Activated naive CD4-positive, alpha-beta T cell treated with anti-CD3 and anti-CD28 coated beads, Interleukin-2, amount 50 U/mL, for 24 hours (primary cell): ENCODE measurements around the gene EPHA10.
"Not testable (repeated sequence)": the region's sequence is repeated elsewhere in the genome, so short reads cannot be mapped to it uniquely, and the experiment has no call there.

ENCODE experiments used
- H3K27ac Mint-ChIP-seq: one replicate; pipeline ENCODE4 v1.8.0; 2021; ENCODE audit warnings: mild to moderate bottlenecking, mixed read lengths
- H3K27me3 Mint-ChIP-seq: one replicate; pipeline ENCODE4 v1.8.0; 2021; ENCODE audit warnings: mixed read lengths
- H3K36me3 Mint-ChIP-seq: one replicate; pipeline ENCODE4 v1.8.0; 2021; ENCODE audit warnings: mixed read lengths
- H3K4me1 Mint-ChIP-seq: one replicate; pipeline ENCODE4 v1.8.0; 2021; ENCODE audit warnings: mixed read lengths
- H3K4me3 Mint-ChIP-seq: one replicate; pipeline ENCODE4 v1.8.0; 2021; ENCODE audit warnings: mild to moderate bottlenecking, mixed read lengths
- H3K9me3 Mint-ChIP-seq: one replicate; pipeline ENCODE4 v1.8.0; 2021; ENCODE audit warnings: mixed read lengths

The EPHA10 gene

GRCh38 chr1:37716321-37716720 lies 48.6 kb downstream of the EPHA10 start:
- Mint-ChIP-seq H3K4me1 (no peaks in the 10 kb centered on the region), H3K27me3 (no peaks in the 10 kb centered on the region), H3K36me3 (no peaks in the 10 kb centered on the region), H3K4me3 (no peak overlapping the region), H3K9me3 (no peaks in the 10 kb centered on the region), H3K27ac (no peak overlapping the region)

GRCh38 chr1:37714689-37715088 lies 50.2 kb downstream of the EPHA10 start:
- Mint-ChIP-seq H3K27me3 (no peaks in the 10 kb centered on the region), H3K4me1 (no peaks in the 10 kb centered on the region), H3K9me3 (no peaks in the 10 kb centered on the region), H3K36me3 (no peaks in the 10 kb centered on the region), H3K4me3 (no peak overlapping the region), H3K27ac (no peak overlapping the region)

GRCh38 chr1:37714226-37714625 lies 50.7 kb downstream of the EPHA10 start:
- H3K27me3 Mint-ChIP-seq, result no peaks in the 10 kb centered on the region
- no peaks in the 10 kb centered on the region for H3K9me3 Mint-ChIP-seq
- H3K27ac Mint-ChIP-seq, result no peak overlapping the region
- H3K4me3 Mint-ChIP-seq, result no peak overlapping the region
- no peaks in the 10 kb centered on the region for H3K36me3 Mint-ChIP-seq
- H3K4me1 Mint-ChIP-seq, result no peaks in the 10 kb centered on the region

- H3K27ac Mint-ChIP-seq, result no peak overlapping the region
Observed at GRCh38 chr1:37708471-37708870, 56.4 kb downstream of the EPHA10 start.

GRCh38 chr1:37705399-37705798 lies 59.5 kb downstream of the EPHA10 start:
- Mint-ChIP-seq H3K36me3 (no peaks in the 10 kb centered on the region), H3K27ac (no peak overlapping the region)

More at GRCh38 chr1:37708471-37708870, 56.4 kb downstream of the EPHA10 start:
- H3K36me3 Mint-ChIP-seq, result no peaks in the 10 kb centered on the region
- no peaks in the 10 kb centered on the region for H3K27me3 Mint-ChIP-seq
- no peaks in the 10 kb centered on the region for H3K4me1 Mint-ChIP-seq
- H3K4me3 Mint-ChIP-seq, result no peak overlapping the region
- H3K9me3 Mint-ChIP-seq, result no peaks in the 10 kb centered on the region

GRCh38 chr1:37704966-37705365 lies 60.0 kb downstream of the EPHA10 start:
- Mint-ChIP-seq H3K4me1 (no peaks in the 10 kb centered on the region), H3K27ac (no peak overlapping the region), H3K9me3 (no peaks in the 10 kb centered on the region), H3K36me3 (no peaks in the 10 kb centered on the region), H3K27me3 (no peaks in the 10 kb centered on the region), H3K4me3 (no peak overlapping the region)

More at GRCh38 chr1:37705399-37705798, 59.5 kb downstream of the EPHA10 start:
- no peaks in the 10 kb centered on the region for H3K4me1 Mint-ChIP-seq
- H3K27me3 Mint-ChIP-seq, result no peaks in the 10 kb centered on the region
- H3K9me3 Mint-ChIP-seq, result no peaks in the 10 kb centered on the region
- H3K4me3 Mint-ChIP-seq, result no peak overlapping the region

- Mint-ChIP-seq H3K9me3 (no peaks in the 10 kb centered on the region), H3K4me1 (peaks cover 5% of the 10 kb centered on the region), H3K27me3 (no peaks in the 10 kb centered on the region), H3K27ac (no peak overlapping the region), H3K36me3 (peaks cover 3% of the 10 kb centered on the region), H3K4me3 (no peak overlapping the region)
Observed at GRCh38 chr1:37703061-37703460, 61.9 kb downstream of the EPHA10 start.

GRCh38 chr1:37701051-37701450 lies 63.9 kb downstream of the EPHA10 start:
- Mint-ChIP-seq H3K27me3 (no peaks in the 10 kb centered on the region), H3K36me3 (peaks cover 3% of the 10 kb centered on the region), H3K9me3 (no peaks in the 10 kb centered on the region), H3K4me1 (peaks cover 5% of the 10 kb centered on the region), H3K27ac (no peak overlapping the region), H3K4me3 (no peak overlapping the region)

- H3K36me3 Mint-ChIP-seq, result peaks cover 3% of the 10 kb centered on the region
- no peaks in the 10 kb centered on the region for H3K9me3 Mint-ChIP-seq
Observed at GRCh38 chr1:37699147-37699546, 65.8 kb downstream of the EPHA10 start.

GRCh38 chr1:37697737-37698136 lies 67.2 kb downstream of the EPHA10 start:
- Mint-ChIP-seq H3K27me3 (no peaks in the 10 kb centered on the region), H3K27ac (no peak overlapping the region), H3K36me3 (peaks cover 3% of the 10 kb centered on the region), H3K9me3 (no peaks in the 10 kb centered on the region), H3K4me3 (no peak overlapping the region), H3K4me1 (peaks cover 5% of the 10 kb centered on the region)

More at GRCh38 chr1:37699147-37699546, 65.8 kb downstream of the EPHA10 start:
- Mint-ChIP-seq H3K27ac (peak overlapping the region; percentile 77), H3K27me3 (no peaks in the 10 kb centered on the region), H3K4me3 (no peak overlapping the region), H3K4me1 (peaks cover 5% of the 10 kb centered on the region)

- Mint-ChIP-seq H3K36me3 (peaks cover 3% of the 10 kb centered on the region), H3K9me3 (no peaks in the 10 kb centered on the region)
Observed at GRCh38 chr1:37697090-37697489, 67.8 kb downstream of the EPHA10 start.

GRCh38 chr1:37692834-37693175 lies 72.1 kb downstream of the EPHA10 start:
- Mint-ChIP-seq H3K36me3 (peaks cover 10% of the 10 kb centered on the region), H3K4me3 (peak overlapping the region; percentile 93), H3K27me3 (no peaks in the 10 kb centered on the region), H3K27ac (no peak overlapping the region), H3K4me1 (peaks cover 34% of the 10 kb centered on the region), H3K9me3 (no peaks in the 10 kb centered on the region)

More at GRCh38 chr1:37697090-37697489, 67.8 kb downstream of the EPHA10 start:
- H3K27ac Mint-ChIP-seq, result no peak overlapping the region
- no peaks in the 10 kb centered on the region for H3K27me3 Mint-ChIP-seq
- H3K4me1 Mint-ChIP-seq, result peaks cover 5% of the 10 kb centered on the region
- H3K4me3 Mint-ChIP-seq, result no peak overlapping the region

- H3K27me3 Mint-ChIP-seq, result no peaks in the 10 kb centered on the region
- H3K36me3 Mint-ChIP-seq, result peaks cover 10% of the 10 kb centered on the region
- H3K4me1 Mint-ChIP-seq, result peaks cover 35% of the 10 kb centered on the region
- H3K27ac Mint-ChIP-seq, result peak within 1 kb of the TSS; percentile 70
- peak within 1 kb of the TSS; percentile 93 for H3K4me3 Mint-ChIP-seq
- no peaks in the 10 kb centered on the region for H3K9me3 Mint-ChIP-seq
Observed at GRCh38 chr1:37692078-37692833, 72.7 kb downstream of the EPHA10 start, which contains the start of gene CDCA8. Gene CDCA8 (plus strand): TSS chr1:37692516. CDS start chr1:37692691, 175 bp downstream.

GRCh38 chr1:37691497-37692077 lies 73.3 kb downstream of the EPHA10 start:
- H3K27ac Mint-ChIP-seq, result peak overlapping the region; percentile 70
- H3K36me3 Mint-ChIP-seq, result peaks cover 10% of the 10 kb centered on the region
- no peaks in the 10 kb centered on the region for H3K27me3 Mint-ChIP-seq
- H3K9me3 Mint-ChIP-seq, result no peaks in the 10 kb centered on the region
- H3K4me1 Mint-ChIP-seq, result peaks cover 35% of the 10 kb centered on the region
- H3K4me3 Mint-ChIP-seq, result peak overlapping the region; percentile 93

- Mint-ChIP-seq H3K27ac (peak overlapping the region; percentile 90), H3K27me3 (no peaks in the 10 kb centered on the region), H3K4me3 (peak overlapping the region; percentile 93), H3K4me1 (peaks cover 43% of the 10 kb centered on the region), H3K36me3 (peaks cover 16% of the 10 kb centered on the region), H3K9me3 (no peaks in the 10 kb centered on the region)
Observed at GRCh38 chr1:37688926-37689325, 76.0 kb downstream of the EPHA10 start.

- Mint-ChIP-seq H3K4me3 (peak overlapping the region; percentile 93), H3K36me3 (peaks cover 16% of the 10 kb centered on the region), H3K27ac (peak overlapping the region; percentile 70), H3K4me1 (peaks cover 43% of the 10 kb centered on the region)
- not testable (repeated sequence) for H3K27me3 Mint-ChIP-seq, H3K9me3 Mint-ChIP-seq
Observed at GRCh38 chr1:37687764-37688163, 77.2 kb downstream of the EPHA10 start.
